Hematopoietic multipotent progenitor cell (in vitro differentiated cells): ENCODE measurements around the gene OCEL1. TPM values are rescaled to one million over a fixed set of nuclear protein-coding genes. Genes with fewer than 3 reads are reported as not detected.
A peak's percentile ranks its signal among the peaks of the same experiment; 100 is the strongest.
"Not testable (repeated sequence)": the region's sequence is repeated elsewhere in the genome, so short reads cannot be mapped to it uniquely, and the experiment has no call there.

ENCODE experiments used
- DNase-seq, 3 donors: peaks; one replicate each; pipeline ENCODE4 v3.0.0-alpha.2; 2011 to 2015; ENCODE audit warnings: low read depth in 2 of 3, low spot score in 2 of 3
- total RNA-seq: library from RNA; depleted of rRNA; stranded (reverse); fragments of >200 nt; gene quantifications from one replicate; pipeline ENCODE4 v1.2.3, GENCODE V29; 2012

Gene OCEL1
- 2.4 TPM for total RNA-seq

- DNase-seq = peak; percentile 94 to 98 (median 98)
These were observed at the start of gene OCEL1 for GRCh38 chr19:17226002-17226933. OCEL1 (plus strand) TSS chr19:17226226; CDS start chr19:17226248, 22 bp downstream.

GRCh38 chr19:17178291-17178690 is 47.7 kb upstream of the OCEL1 start:
- no peak for DNase-seq

GRCh38 chr19:17180997-17181702 is 44.9 kb upstream of the OCEL1 start:
- DNase-seq = no peak

GRCh38 chr19:17183271-17183761 is 42.7 kb upstream of the OCEL1 start:
- DNase-seq = peak in 2 of 3 donors; percentile 30 to 51

- DNase-seq = peak in 2 of 3 donors; percentile 54 to 74
These were observed 42.1 kb upstream of the OCEL1 start for GRCh38 chr19:17183858-17184321.

- peak; percentile 23 to 37 (median 24) for DNase-seq
These were observed 41.6 kb upstream of the OCEL1 start for GRCh38 chr19:17184371-17184841.

GRCh38 chr19:17185590-17185989 is 40.4 kb upstream of the OCEL1 start:
- no peak for DNase-seq

GRCh38 chr19:17191736-17192135 is 34.3 kb upstream of the OCEL1 start:
- DNase-seq = not testable (repeated sequence)

GRCh38 chr19:17192751-17193150 is 33.3 kb upstream of the OCEL1 start:
- DNase-seq = no peak

- no peak for DNase-seq
These were observed 31.4 kb upstream of the OCEL1 start for GRCh38 chr19:17194608-17195007.

- no peak for DNase-seq
These were observed 30.9 kb upstream of the OCEL1 start for GRCh38 chr19:17195106-17195505.

GRCh38 chr19:17196610-17197009 is 29.4 kb upstream of the OCEL1 start:
- no peak for DNase-seq

- no peak for DNase-seq
These were observed 28.4 kb upstream of the OCEL1 start for GRCh38 chr19:17197666-17198065.

GRCh38 chr19:17200408-17201079 is 25.5 kb upstream of the OCEL1 start:
- no peak for DNase-seq

- peak in 1 of 3 donors; percentile 20 for DNase-seq
These were observed 23.8 kb upstream of the OCEL1 start for GRCh38 chr19:17202249-17202648.

GRCh38 chr19:17202713-17203112 is 23.3 kb upstream of the OCEL1 start:
- DNase-seq = no peak

- peak in 2 of 3 donors; percentile 42 to 43 for DNase-seq
These were observed 20.5 kb upstream of the OCEL1 start for GRCh38 chr19:17205237-17206140.

GRCh38 chr19:17206736-17207581 is 19.1 kb upstream of the OCEL1 start:
- no peak for DNase-seq
